ENCODE measurements around the gene CLEC4M.

CLEC4M gene

DNA sequence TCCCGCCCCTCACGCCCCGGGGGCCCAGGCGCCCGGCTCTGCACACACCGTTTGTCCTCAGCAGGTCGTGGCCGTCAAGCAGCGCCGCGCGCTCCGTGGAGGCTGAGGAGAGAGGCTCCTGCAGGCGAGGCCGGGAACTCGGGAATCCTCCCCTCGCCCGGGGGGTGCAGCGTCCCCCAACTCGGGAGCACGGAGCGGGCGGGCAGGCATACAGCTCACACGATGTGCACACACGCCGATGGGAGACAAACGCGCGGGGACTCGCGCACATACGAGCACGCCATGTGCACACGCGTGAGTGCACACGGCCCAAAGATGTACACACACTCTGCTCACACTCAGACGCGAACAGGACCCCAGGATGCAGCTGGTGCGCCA is 31.8 kb upstream of the CLEC4M start:
- H3K36me3 ChIP-seq (ENCODE audit: control insufficient read depth, insufficient read depth, low read length), result no peaks in the 10 kb centered on the region
- H3K4me3 ChIP-seq (ENCODE audit: low read depth, low read length), result no peak overlapping the region
- H3K9ac ChIP-seq (ENCODE audit: low read length), result no peak overlapping the region
- no peak overlapping the region for H3K27ac ChIP-seq (ENCODE audit: low read depth, low read length)
- peaks cover 96% of the 10 kb centered on the region for H3K27me3 ChIP-seq (ENCODE audit: control insufficient read depth, insufficient read depth, low read length)
- peaks cover 9% of the 10 kb centered on the region; the same call in 1 of the 2 replicates for H3K4me1 ChIP-seq (ENCODE audit: control insufficient read depth, insufficient read depth, low read length)
- no peaks in the 10 kb centered on the region for H3K9me3 ChIP-seq (ENCODE audit: control insufficient read depth, insufficient read depth, low read depth, low read length)

- peaks cover 92% of the 10 kb centered on the region for H3K27me3 ChIP-seq (ENCODE audit: control insufficient read depth, insufficient read depth, low read length)
- no peaks in the 10 kb centered on the region for H3K9me3 ChIP-seq (ENCODE audit: control insufficient read depth, insufficient read depth, low read depth, low read length)
- no peak overlapping the region for H3K4me3 ChIP-seq (ENCODE audit: low read depth, low read length)
- no peaks in the 10 kb centered on the region for H3K36me3 ChIP-seq (ENCODE audit: control insufficient read depth, insufficient read depth, low read length)
- no peak overlapping the region for H3K9ac ChIP-seq (ENCODE audit: low read length)
- no peak overlapping the region for H3K27ac ChIP-seq (ENCODE audit: low read depth, low read length)
- H3K4me1 ChIP-seq (ENCODE audit: control insufficient read depth, insufficient read depth, low read length), result peaks cover 9% of the 10 kb centered on the region; the same call in 1 of the 2 replicates
Measured at GRCh38 chr19:7731615-7732014, 31.4 kb upstream of the CLEC4M start.

DNA sequence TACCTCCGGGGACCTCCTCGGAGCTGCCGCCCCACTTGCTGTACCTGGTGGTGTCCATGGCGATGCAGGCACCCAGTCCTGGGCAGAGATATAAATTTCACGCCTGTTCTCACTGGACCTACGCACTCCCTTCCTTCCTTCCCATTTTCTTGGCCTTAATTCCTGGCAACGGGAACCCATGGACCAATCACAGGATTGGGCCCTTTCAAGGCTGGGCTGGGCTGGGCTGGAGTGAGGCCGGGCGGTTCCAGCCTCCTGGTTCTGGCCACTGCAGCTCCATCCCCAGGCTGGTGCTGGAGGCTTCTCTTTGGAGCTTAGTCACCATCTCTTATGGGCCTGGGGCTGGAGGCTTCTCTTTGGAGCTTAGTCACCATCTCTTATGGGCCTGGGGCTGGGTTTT is 31.0 kb upstream of the CLEC4M start, which contains the start of gene CLEC4G:
CLEC4G (minus strand) TSS at position 66 of the 400 bp plus-strand sequence; CDS start at position 58, 8 bp downstream.
- no peak within 1 kb of the TSS for H3K4me3 ChIP-seq (ENCODE audit: low read depth, low read length)
- H3K9ac ChIP-seq (ENCODE audit: low read length), result no peak within 1 kb of the TSS
- no peaks in the 10 kb centered on the region for H3K9me3 ChIP-seq (ENCODE audit: control insufficient read depth, insufficient read depth, low read depth, low read length)
- no peaks in the 10 kb centered on the region for H3K36me3 ChIP-seq (ENCODE audit: control insufficient read depth, insufficient read depth, low read length)
- H3K27ac ChIP-seq (ENCODE audit: low read depth, low read length), result no peak within 1 kb of the TSS
- H3K27me3 ChIP-seq (ENCODE audit: control insufficient read depth, insufficient read depth, low read length), result peaks cover 92% of the 10 kb centered on the region
- H3K4me1 ChIP-seq (ENCODE audit: control insufficient read depth, insufficient read depth, low read length), result peaks cover 9% of the 10 kb centered on the region; the same call in 1 of the 2 replicates

GRCh38 chr19:7733376-7733775 is 29.7 kb upstream of the CLEC4M start:
- Histone ChIP-seq H3K4me1 (ENCODE audit: control insufficient read depth, insufficient read depth, low read length) (peaks cover 9% of the 10 kb centered on the region; the same call in 1 of the 2 replicates), H3K9ac (ENCODE audit: low read length) (no peak overlapping the region), H3K27me3 (ENCODE audit: control insufficient read depth, insufficient read depth, low read length) (peaks cover 86% of the 10 kb centered on the region), H3K4me3 (ENCODE audit: low read depth, low read length) (no peak overlapping the region), H3K9me3 (ENCODE audit: control insufficient read depth, insufficient read depth, low read depth, low read length) (no peaks in the 10 kb centered on the region), H3K27ac (ENCODE audit: low read depth, low read length) (no peak overlapping the region), H3K36me3 (ENCODE audit: control insufficient read depth, insufficient read depth, low read length) (no peaks in the 10 kb centered on the region)

- no peak overlapping the region for H3K4me3 ChIP-seq (ENCODE audit: low read depth, low read length)
- H3K9ac ChIP-seq (ENCODE audit: low read length), result no peak overlapping the region
- H3K9me3 ChIP-seq (ENCODE audit: control insufficient read depth, insufficient read depth, low read depth, low read length), result no peaks in the 10 kb centered on the region
- no peak overlapping the region for H3K27ac ChIP-seq (ENCODE audit: low read depth, low read length)
- peaks cover 84% of the 10 kb centered on the region for H3K27me3 ChIP-seq (ENCODE audit: control insufficient read depth, insufficient read depth, low read length)
- H3K4me1 ChIP-seq (ENCODE audit: control insufficient read depth, insufficient read depth, low read length), result peaks cover 2% of the 10 kb centered on the region; the same call in 1 of the 2 replicates
- H3K36me3 ChIP-seq (ENCODE audit: control insufficient read depth, insufficient read depth, low read length), result no peaks in the 10 kb centered on the region
Measured at GRCh38 chr19:7734220-7735203, 28.5 kb upstream of the CLEC4M start.

DNA sequence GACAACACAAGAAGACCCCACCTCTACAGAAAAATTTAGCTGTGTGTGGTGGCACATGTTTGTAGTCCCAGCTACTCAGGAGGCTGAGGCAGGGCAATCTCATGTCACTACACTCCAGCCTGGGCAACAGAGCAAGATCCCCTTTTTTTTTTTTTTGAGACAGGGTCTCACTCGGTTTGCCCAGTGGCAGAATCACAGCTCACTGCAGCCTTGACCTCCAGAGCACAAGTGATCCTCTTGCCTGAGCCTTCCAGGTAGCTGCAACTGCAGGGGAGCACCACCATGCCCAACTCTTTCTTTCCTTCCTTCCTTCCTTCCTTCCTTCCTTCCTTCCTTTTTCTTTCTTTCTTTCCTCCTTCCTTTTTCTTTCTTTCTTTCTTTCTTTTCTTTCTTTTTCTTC is 26.9 kb upstream of the CLEC4M start:
- Histone ChIP-seq H3K9ac (ENCODE audit: low read length) (no peak overlapping the region), H3K4me1 (ENCODE audit: control insufficient read depth, insufficient read depth, low read length) (no peaks in the 10 kb centered on the region), H3K4me3 (ENCODE audit: low read depth, low read length) (no peak overlapping the region), H3K36me3 (ENCODE audit: control insufficient read depth, insufficient read depth, low read length) (no peaks in the 10 kb centered on the region), H3K27me3 (ENCODE audit: control insufficient read depth, insufficient read depth, low read length) (peaks cover 83% of the 10 kb centered on the region), H3K9me3 (ENCODE audit: control insufficient read depth, insufficient read depth, low read depth, low read length) (no peaks in the 10 kb centered on the region), H3K27ac (ENCODE audit: low read depth, low read length) (no peak overlapping the region)

- no peak overlapping the region for H3K9ac ChIP-seq (ENCODE audit: low read length)
- H3K27me3 ChIP-seq (ENCODE audit: control insufficient read depth, insufficient read depth, low read length), result peaks cover 76% of the 10 kb centered on the region
- H3K36me3 ChIP-seq (ENCODE audit: control insufficient read depth, insufficient read depth, low read length), result no peaks in the 10 kb centered on the region
- no peaks in the 10 kb centered on the region for H3K9me3 ChIP-seq (ENCODE audit: control insufficient read depth, insufficient read depth, low read depth, low read length)
- H3K4me3 ChIP-seq (ENCODE audit: low read depth, low read length), result no peak overlapping the region
- no peaks in the 10 kb centered on the region for H3K4me1 ChIP-seq (ENCODE audit: control insufficient read depth, insufficient read depth, low read length)
- H3K27ac ChIP-seq (ENCODE audit: low read depth, low read length), result no peak overlapping the region
Measured at GRCh38 chr19:7737215-7737614, 25.8 kb upstream of the CLEC4M start.

DNA sequence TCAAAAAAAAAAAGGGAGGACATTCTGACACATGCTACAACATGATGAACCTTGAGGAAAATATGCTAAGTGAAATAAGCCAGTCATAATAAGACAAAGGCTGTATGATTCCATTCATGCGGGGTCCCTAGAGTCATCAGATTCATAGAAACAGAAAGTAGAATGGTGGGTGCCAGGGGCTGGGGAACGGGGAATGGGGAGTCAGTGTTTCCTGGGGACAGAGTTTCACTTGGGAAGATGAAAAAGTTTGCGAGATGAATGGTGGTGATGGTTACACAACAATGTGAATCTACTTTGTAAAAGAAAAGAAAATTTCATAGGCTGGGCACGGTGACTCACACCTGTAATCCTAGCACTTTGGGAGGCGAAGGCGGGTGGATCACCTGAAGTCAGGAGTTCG is 25.0 kb upstream of the CLEC4M start:
- no peak overlapping the region for H3K4me3 ChIP-seq (ENCODE audit: low read depth, low read length)
- H3K9me3 ChIP-seq (ENCODE audit: control insufficient read depth, insufficient read depth, low read depth, low read length), result no peaks in the 10 kb centered on the region
- H3K27me3 ChIP-seq (ENCODE audit: control insufficient read depth, insufficient read depth, low read length), result peaks cover 76% of the 10 kb centered on the region
- no peak overlapping the region for H3K9ac ChIP-seq (ENCODE audit: low read length)
- H3K4me1 ChIP-seq (ENCODE audit: control insufficient read depth, insufficient read depth, low read length), result no peaks in the 10 kb centered on the region
- no peak overlapping the region for H3K27ac ChIP-seq (ENCODE audit: low read depth, low read length)
- no peaks in the 10 kb centered on the region for H3K36me3 ChIP-seq (ENCODE audit: control insufficient read depth, insufficient read depth, low read length)

GRCh38 chr19:7739211-7739755 is 23.8 kb upstream of the CLEC4M start:
- no peak overlapping the region for H3K9ac ChIP-seq (ENCODE audit: low read length)
- no peak overlapping the region for H3K27ac ChIP-seq (ENCODE audit: low read depth, low read length)
- peaks cover 76% of the 10 kb centered on the region for H3K27me3 ChIP-seq (ENCODE audit: control insufficient read depth, insufficient read depth, low read length)
- H3K36me3 ChIP-seq (ENCODE audit: control insufficient read depth, insufficient read depth, low read length), result no peaks in the 10 kb centered on the region
- no peaks in the 10 kb centered on the region for H3K9me3 ChIP-seq (ENCODE audit: control insufficient read depth, insufficient read depth, low read depth, low read length)
- no peak overlapping the region for H3K4me3 ChIP-seq (ENCODE audit: low read depth, low read length)
- no peaks in the 10 kb centered on the region for H3K4me1 ChIP-seq (ENCODE audit: control insufficient read depth, insufficient read depth, low read length)

- Histone ChIP-seq H3K27ac (ENCODE audit: low read depth, low read length) (no peak overlapping the region), H3K9me3 (ENCODE audit: control insufficient read depth, insufficient read depth, low read depth, low read length) (no peaks in the 10 kb centered on the region), H3K9ac (ENCODE audit: low read length) (no peak overlapping the region), H3K4me3 (ENCODE audit: low read depth, low read length) (no peak overlapping the region), H3K36me3 (ENCODE audit: control insufficient read depth, insufficient read depth, low read length) (no peaks in the 10 kb centered on the region), H3K27me3 (ENCODE audit: control insufficient read depth, insufficient read depth, low read length) (peaks cover 76% of the 10 kb centered on the region), H3K4me1 (ENCODE audit: control insufficient read depth, insufficient read depth, low read length) (no peaks in the 10 kb centered on the region)
Measured at GRCh38 chr19:7739801-7740681, 23.0 kb upstream of the CLEC4M start.
